GM21786 (cell line): ENCODE results near the gene PHB1.
"Not testable (repeated sequence)": the region's sequence is repeated elsewhere in the genome, so short reads cannot be mapped to it uniquely, and the experiment has no call there.

Experiments used
- ATAC-seq: cut with Tn5 transposase; IDR thresholded peaks from one replicate; pipeline ENCODE4 v1.9.1; 2021; ENCODE audit not compliant: unreplicated experiment

Gene PHB1

GRCh38 chr17:49381793-49382192 is 32.9 kb downstream of the PHB1 start:
- no peak for ATAC-seq

DNA sequence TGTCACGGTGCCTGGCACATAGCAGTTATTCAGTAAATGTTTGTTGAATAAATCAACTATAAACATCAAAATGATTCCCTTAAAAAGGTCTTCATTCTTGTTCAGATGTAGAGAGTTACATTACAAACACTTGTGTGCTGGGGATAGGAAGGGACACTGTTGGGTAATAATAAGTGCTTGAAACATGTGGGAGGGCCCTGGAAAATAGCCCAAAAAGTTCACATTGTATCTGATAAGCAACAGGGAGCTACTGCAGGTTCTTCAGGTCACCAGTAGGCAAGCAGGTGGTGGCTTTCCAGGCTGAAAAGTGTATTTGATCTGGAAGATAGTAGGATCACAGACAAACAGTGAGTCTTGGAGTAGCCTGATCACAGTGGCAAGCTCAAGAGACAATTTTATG is 33.6 kb downstream of the PHB1 start:
- ATAC-seq, result no peak

DNA sequence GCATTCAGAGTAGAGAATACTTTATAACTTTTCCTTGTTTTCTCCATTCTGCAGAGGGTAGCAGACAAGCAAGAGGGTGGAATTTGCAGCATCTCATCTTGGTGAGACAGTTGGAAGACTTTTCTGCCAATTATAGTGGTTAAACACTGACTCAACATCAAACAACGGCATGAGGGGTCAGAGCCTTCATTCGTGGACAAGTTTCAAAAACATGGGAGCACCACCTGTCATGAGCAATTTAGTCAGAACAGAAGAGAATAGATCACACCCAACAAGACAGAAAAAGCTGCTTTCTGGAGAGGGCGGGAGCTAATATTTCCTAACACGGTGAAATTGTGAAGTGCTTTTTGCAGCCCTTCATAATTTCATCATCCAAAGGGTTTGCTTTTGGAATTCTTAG is 34.8 kb downstream of the PHB1 start:
- ATAC-seq, result no peak

GRCh38 chr17:49378311-49378710 is 36.4 kb downstream of the PHB1 start:
- ATAC-seq, result no peak

- ATAC-seq, result no peak
Observed at GRCh38 chr17:49375544-49375943, 39.1 kb downstream of the PHB1 start.

DNA sequence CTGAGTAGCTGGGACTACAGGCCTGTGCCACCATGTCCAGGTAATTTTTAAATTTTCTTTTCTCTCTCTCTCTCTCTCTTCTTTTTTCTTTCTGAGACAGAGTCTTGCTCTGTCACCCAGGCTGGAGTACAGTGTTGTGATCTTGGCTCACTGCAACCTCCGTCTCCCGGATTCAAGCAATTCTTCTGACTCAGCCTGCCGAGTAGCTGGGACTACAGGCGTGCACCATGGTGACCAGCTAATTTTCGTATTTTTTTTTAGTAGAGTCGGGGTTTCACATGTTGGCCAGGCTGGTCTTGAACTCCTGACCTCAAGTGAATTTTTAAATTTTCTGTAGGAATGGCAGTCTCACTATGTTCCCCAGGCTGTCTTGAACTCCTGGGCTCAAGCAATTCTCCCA is 41.6 kb downstream of the PHB1 start:
- no peak for ATAC-seq

GRCh38 chr17:49372425-49372824 is 42.3 kb downstream of the PHB1 start:
- no peak for ATAC-seq

GRCh38 chr17:49370971-49371834 is 43.5 kb downstream of the PHB1 start:
- no peak for ATAC-seq

DNA sequence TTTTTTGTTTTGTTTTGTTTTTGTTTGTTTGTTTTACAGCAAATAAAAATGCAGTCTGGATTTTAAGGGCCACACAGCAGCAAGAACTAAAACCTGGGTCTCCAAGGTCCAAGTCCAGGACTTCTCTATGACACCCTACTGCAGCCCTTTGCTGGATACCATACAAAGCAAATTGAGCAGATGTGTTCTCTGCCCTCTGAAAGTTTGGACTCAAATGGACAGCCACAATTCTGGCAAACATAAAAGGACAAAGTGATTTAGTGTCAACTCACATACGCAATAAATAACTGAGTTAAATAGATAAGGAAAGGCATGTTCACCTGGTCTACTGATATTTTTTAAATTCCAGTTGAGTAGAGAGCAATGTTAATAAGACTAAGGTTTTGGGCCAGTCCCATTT is 44.9 kb downstream of the PHB1 start:
- no peak for ATAC-seq

DNA sequence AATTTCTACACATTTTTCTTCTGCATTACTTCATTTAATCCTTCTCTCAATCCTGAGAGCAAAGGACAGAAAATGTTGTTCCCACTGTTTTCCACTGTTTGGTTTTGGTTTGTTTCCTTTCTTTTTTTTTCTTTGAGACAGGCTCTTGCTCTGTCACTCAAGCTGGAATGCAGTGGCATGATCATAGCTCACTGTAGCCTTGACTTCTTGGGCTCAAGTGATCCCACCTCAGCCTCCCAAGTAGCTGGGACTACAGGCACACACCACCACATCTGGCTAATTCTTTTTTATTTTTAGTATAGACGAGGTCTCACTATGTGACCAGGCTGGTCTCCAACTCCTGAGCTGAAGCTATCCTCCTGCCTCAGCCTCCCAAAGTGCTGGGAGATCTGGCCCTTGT is 45.6 kb downstream of the PHB1 start:
- ATAC-seq, result no peak

DNA sequence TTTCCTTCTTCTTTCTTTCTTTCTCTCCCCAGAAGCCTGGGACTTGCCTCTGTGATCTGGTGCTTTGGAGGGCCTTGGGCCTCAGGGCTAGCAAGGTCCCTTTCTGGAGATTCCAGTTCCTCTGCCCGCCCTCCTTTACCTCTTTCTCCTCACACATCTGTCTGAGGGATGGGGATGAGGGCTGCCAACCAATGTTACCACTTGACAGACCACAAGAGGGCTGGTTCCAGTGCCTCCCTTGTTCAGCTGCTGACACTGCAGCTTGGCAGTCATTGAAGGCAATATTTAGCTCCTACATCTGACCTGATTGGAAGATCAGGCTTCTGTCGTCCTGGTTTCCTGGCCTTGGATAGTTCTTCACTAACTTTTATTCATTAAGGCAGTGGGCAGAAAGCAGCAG is 49.0 kb downstream of the PHB1 start:
- ATAC-seq, result no peak

DNA sequence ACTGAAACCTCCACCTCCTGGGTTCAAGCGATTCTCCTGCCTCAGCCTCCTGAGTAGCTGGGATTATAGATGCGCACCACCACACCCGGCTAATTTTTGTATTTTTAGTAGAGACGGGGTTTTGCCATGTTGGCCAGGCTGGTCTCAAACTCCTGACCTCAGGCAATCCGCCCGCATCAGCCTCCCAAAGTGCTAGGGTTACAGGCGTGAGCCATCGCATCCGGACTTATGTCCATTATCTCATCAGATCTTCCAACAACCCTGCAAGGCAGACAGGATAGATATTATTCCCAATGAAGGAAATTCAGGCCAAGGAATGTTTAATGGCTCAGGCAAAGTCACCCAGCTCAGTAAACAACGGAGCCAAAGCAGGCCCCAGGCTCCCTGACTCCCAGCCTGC is 49.6 kb downstream of the PHB1 start:
- not testable (repeated sequence) for ATAC-seq

- ATAC-seq, result no peak
Observed at GRCh38 chr17:49364119-49364518, 50.6 kb downstream of the PHB1 start.

DNA sequence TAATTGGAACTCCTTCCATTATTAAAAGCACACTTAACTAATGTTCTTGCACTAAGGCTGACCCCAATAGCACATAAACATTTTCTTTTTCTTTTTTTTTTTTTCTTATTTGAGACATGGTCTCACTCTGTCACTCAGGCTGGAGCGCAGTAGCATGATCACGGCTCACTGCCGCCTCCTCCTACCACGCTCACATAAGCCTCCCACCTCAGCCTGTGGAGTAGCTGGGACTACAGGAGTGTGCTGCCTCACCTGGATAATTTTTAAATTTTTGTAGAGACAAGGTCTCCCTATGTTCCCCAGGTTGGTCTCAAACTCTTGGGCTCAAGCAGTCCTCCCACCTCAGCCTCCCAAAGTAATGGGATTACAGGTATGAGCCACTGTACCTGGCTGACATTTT is 51.4 kb downstream of the PHB1 start:
- ATAC-seq, result no peak

DNA sequence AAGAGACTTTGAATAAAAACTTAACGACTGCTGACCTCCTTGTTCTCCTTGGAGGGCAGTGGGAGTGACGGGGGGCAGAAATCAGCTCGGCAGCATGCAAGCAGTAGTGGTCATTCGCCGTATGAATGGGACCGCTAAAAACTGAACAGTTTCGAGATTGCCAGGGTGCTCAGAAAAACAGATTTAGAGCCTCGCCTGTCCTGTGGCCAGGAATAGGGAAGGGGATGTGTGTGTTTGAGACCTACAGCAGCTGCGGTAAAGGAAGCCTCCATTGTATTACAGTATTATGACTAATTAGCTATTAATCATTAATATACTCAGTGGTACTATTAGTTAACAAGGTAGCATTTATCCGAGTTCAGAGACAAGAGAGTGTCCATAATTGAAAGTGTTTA is 52.0 kb downstream of the PHB1 start:
- no peak for ATAC-seq

- ATAC-seq, result peak; percentile 48
Observed at GRCh38 chr17:49361902-49362722, 52.6 kb downstream of the PHB1 start, which contains the start of gene ZNF652. TSS of gene ZNF652 (minus strand) at chr17:49362250. CDS start at chr17:49317725, 44,525 bp downstream.

GRCh38 chr17:49361129-49361901 is 53.4 kb downstream of the PHB1 start:
- peak; percentile 10 for ATAC-seq

GRCh38 chr17:49360796-49361128 is 53.9 kb downstream of the PHB1 start:
- peak; percentile 7 for ATAC-seq

GRCh38 chr17:49359990-49360795 is 54.5 kb downstream of the PHB1 start:
- ATAC-seq, result no peak

GRCh38 chr17:49358641-49359247 is 55.9 kb downstream of the PHB1 start:
- ATAC-seq, result peak; percentile 38
